Esophagus squamous epithelium (tissue), 4 donors: Measurements from ENCODE around the gene CALM1.

Source experiments
- POLR2A ChIP-seq, 4 donors: fragments of 450-650 bp; IDR thresholded peaks; one replicate each; pipeline ENCODE4 v1.6.1; 2017; ENCODE audit warnings: antibody characterized with exemption in 4 of 4, mild to moderate bottlenecking in 4 of 4, moderate library complexity in 3 of 4
- TF ChIP-seq, protein P1 (sequence below), 6 experiments: fragments of 450-650 bp in 4 of 6; fragments of 200-600 bp in 2 of 6; sonication (generic) in 2 of 6; IDR thresholded peaks; one replicate each; pipeline ENCODE4 v1.5.1; 2016 to 2019; ENCODE audit warnings: antibody characterized with exemption in 6 of 6, mild to moderate bottlenecking in 4 of 6, moderate library complexity in 4 of 6

DNA sequence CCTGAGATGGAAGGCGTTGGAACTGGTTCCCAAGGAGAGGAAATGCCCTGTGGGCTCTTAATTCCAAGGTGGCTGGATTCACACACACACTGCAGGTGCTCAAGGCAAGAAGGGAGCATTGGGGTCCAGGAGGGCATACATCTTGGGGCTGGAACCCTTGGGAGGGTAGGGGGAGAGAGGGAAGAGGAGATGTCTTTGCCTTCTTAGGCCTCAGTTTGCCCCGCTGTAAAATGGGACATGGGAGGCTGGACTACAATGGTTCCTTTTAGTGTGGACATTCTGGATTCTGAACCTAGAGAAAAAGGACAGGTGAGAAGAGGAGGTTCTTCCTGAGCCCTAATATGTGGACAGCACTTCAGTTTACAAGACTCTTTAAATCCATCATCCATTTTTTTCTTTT is 43.8 kb downstream of the CALM1 start:
- TF ChIP-seq, protein P1, sequence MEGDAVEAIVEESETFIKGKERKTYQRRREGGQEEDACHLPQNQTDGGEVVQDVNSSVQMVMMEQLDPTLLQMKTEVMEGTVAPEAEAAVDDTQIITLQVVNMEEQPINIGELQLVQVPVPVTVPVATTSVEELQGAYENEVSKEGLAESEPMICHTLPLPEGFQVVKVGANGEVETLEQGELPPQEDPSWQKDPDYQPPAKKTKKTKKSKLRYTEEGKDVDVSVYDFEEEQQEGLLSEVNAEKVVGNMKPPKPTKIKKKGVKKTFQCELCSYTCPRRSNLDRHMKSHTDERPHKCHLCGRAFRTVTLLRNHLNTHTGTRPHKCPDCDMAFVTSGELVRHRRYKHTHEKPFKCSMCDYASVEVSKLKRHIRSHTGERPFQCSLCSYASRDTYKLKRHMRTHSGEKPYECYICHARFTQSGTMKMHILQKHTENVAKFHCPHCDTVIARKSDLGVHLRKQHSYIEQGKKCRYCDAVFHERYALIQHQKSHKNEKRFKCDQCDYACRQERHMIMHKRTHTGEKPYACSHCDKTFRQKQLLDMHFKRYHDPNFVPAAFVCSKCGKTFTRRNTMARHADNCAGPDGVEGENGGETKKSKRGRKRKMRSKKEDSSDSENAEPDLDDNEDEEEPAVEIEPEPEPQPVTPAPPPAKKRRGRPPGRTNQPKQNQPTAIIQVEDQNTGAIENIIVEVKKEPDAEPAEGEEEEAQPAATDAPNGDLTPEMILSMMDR (IDR thresholded peaks at IDR 0.05), result no peak
- TF ChIP-seq POLR2A (IDR thresholded peaks at IDR 0.05), result no peak
